Thyroid gland (tissue), 4 donors: ENCODE measurements around the gene PLCG1.

Experiments used
- CTCF ChIP-seq, 6 experiments: fragments of 200-600 bp in 3 of 6; fragments of 450-650 bp in 3 of 6; sonication (generic) in 3 of 6; IDR thresholded peaks; one replicate each; pipeline ENCODE4 v1.5.1; 2016 to 2019; ENCODE audit warnings: antibody characterized with exemption in 6 of 6, mild to moderate bottlenecking in 2 of 6, inconsistent platforms in 1 of 6, moderate library complexity in 1 of 6
- POLR2A ChIP-seq, 2 donors: fragments of 450-650 bp; IDR thresholded peaks; one replicate each; pipeline ENCODE4 v1.6.1; 2017; ENCODE audit warnings: antibody characterized with exemption in 2 of 2, mild to moderate bottlenecking in 2 of 2, moderate library complexity in 1 of 2

GRCh38 chr20:41177636-41178035 is 40.3 kb downstream of the PLCG1 start:
- no peak for TF ChIP-seq CTCF (IDR thresholded peaks at IDR 0.05)
- no peak for TF ChIP-seq POLR2A (IDR thresholded peaks at IDR 0.05)
